WTC11 (cell line): ENCODE measurements around the gene NRXN3.

Experiments used
- AFF4 ChIP-seq: sonication (generic); formaldehyde crosslinking; IDR thresholded peaks from 2 replicates; pipeline ENCODE4 v1.8.1; 2023; ENCODE audit warnings: mild to moderate bottlenecking, missing genetic modification reagents, borderline replicate concordance
- CTCF ChIP-seq: fragments of 200-600 bp; IDR thresholded peaks from 2 replicates; pipeline ENCODE4 v1.8.0; 2022; ENCODE audit warnings: antibody characterized with exemption
- E2F1 ChIP-seq: sonication (generic); formaldehyde crosslinking; IDR thresholded peaks from 2 replicates; pipeline ENCODE4 v1.8.0; 2022; ENCODE audit warnings: mild to moderate bottlenecking, missing genetic modification reagents
- ESRRA ChIP-seq: sonication (generic); formaldehyde crosslinking; IDR thresholded peaks from 2 replicates; pipeline ENCODE4 v1.8.1; 2022; ENCODE audit warnings: mild to moderate bottlenecking, missing genetic modification reagents, borderline replicate concordance
- NR3C1 ChIP-seq: sonication (generic); formaldehyde crosslinking; conservative IDR thresholded peaks from 2 replicates; pipeline ENCODE4 v1.8.1; 2023; ENCODE audit warnings: low read depth, mild to moderate bottlenecking, missing genetic modification reagents
- PRRX2 ChIP-seq: fragments of 250-450 bp; sonication (Bioruptor Pico); IDR thresholded peaks from 2 replicates; pipeline ENCODE4 v1.8.0; 2021; ENCODE audit warnings: mild to moderate bottlenecking
- RELA ChIP-seq: sonication (generic); formaldehyde crosslinking; IDR thresholded peaks from 2 replicates; pipeline ENCODE4 v1.8.1; 2022; ENCODE audit warnings: missing genetic modification reagents, mild to moderate bottlenecking, borderline replicate concordance
- STAT6 ChIP-seq: sonication (generic); formaldehyde crosslinking; conservative IDR thresholded peaks from 2 replicates; pipeline ENCODE4 v1.8.1; 2023; ENCODE audit warnings: mild to moderate bottlenecking, low read depth, missing genetic modification reagents, moderate library complexity
- USF2 ChIP-seq: sonication (generic); formaldehyde crosslinking; IDR thresholded peaks from 2 replicates; pipeline ENCODE4 v1.8.1; 2023; ENCODE audit warnings: mild to moderate bottlenecking, missing genetic modification reagents, moderate library complexity
- ZNF671 ChIP-seq: fragments of 250-450 bp; sonication (Bioruptor Pico); IDR thresholded peaks from 2 replicates; pipeline ENCODE4 v1.8.0; 2021; ENCODE audit warnings: mild to moderate bottlenecking

GRCh38 chr14:78673845-78674244 lies 503.7 kb downstream of the NRXN3 start:
- TF ChIP-seq CTCF (no peak), ZNF671 (CRISPR knock-in tag) (no peak), ESRRA (CRISPR knock-in tag) (no peak), USF2 (no peak), RELA (CRISPR knock-in tag) (no peak), AFF4 (CRISPR knock-in tag) (no peak), PRRX2 (CRISPR knock-in tag) (no peak), STAT6 (CRISPR knock-in tag) (no peak), E2F1 (CRISPR knock-in tag) (no peak), NR3C1 (no peak)
